ENCODE results near the gene IGF1R.
A peak's percentile ranks its signal among the peaks of the same experiment; 100 is the strongest.

IGF1R gene

GRCh38 chr15:98647774-98648653 lies at the start of gene IGF1R:
Gene IGF1R, plus strand, starts transcription at chr15:98648539. Its CDS starts 1,043 bp downstream, at chr15:98649582.
- CTCF ChIA-PET, result interaction anchor here (1.1 to 2.4 kb wide), 5 partner anchors 10 to 129 kb away, joined by 3 to 14 read pairs (median 6); no protein-coding TSS in a partner anchor
- POLR2A ChIA-PET, result no interaction called here
- DNase-seq (ENCODE audit: extremely low spot score), result peak; percentile 86
- no peak for TF ChIP-seq CTCF (IDR thresholded peaks at IDR 0.05; ENCODE audit: control extremely low read depth, extremely low read depth, low read depth, missing control alignments)

- TF ChIP-seq CTCF (IDR thresholded peaks at IDR 0.05; ENCODE audit: control extremely low read depth, extremely low read depth, low read depth, missing control alignments), result no peak
- ChIA-PET POLR2A (no interaction called here), CTCF (interaction anchor here (1.3 to 1.5 kb wide), 3 partner anchors 10 to 179 kb away, joined by 3 to 6 read pairs (median 4); no protein-coding TSS in a partner anchor)
- peak; percentile 72 for DNase-seq (ENCODE audit: extremely low spot score)
These were observed 48.2 kb upstream of the IGF1R start for GRCh38 chr15:98599909-98600691.

- TF ChIP-seq CTCF (IDR thresholded peaks at IDR 0.05; ENCODE audit: control extremely low read depth, extremely low read depth, low read depth, missing control alignments), result no peak
- CTCF ChIA-PET, result interaction anchor here (1.1 to 1.6 kb wide), 3 partner anchors 15 to 33 kb away, joined by 3 read pairs; no protein-coding TSS in a partner anchor
- POLR2A ChIA-PET, result no interaction called here
- no peak for DNase-seq (ENCODE audit: extremely low spot score)
These were observed 43.4 kb upstream of the IGF1R start for GRCh38 chr15:98604983-98605382.

- ChIA-PET POLR2A (no interaction called here), CTCF (no interaction called here)
- TF ChIP-seq CTCF (IDR thresholded peaks at IDR 0.05; ENCODE audit: control extremely low read depth, extremely low read depth, low read depth, missing control alignments), result no peak
- DNase-seq (ENCODE audit: extremely low spot score), result no peak
These were observed 39.0 kb upstream of the IGF1R start for GRCh38 chr15:98609144-98609852.

- CTCF ChIA-PET, result interaction anchor here (1.1 kb wide), 1 partner anchor 42 kb away, joined by 3 read pairs; no protein-coding TSS in a partner anchor
- TF ChIP-seq CTCF (IDR thresholded peaks at IDR 0.05; ENCODE audit: control extremely low read depth, extremely low read depth, low read depth, missing control alignments), result no peak
- DNase-seq (ENCODE audit: extremely low spot score), result no peak
- POLR2A ChIA-PET, result no interaction called here
These were observed 37.3 kb upstream of the IGF1R start for GRCh38 chr15:98610991-98611390.

- TF ChIP-seq CTCF (IDR thresholded peaks at IDR 0.05; ENCODE audit: control extremely low read depth, extremely low read depth, low read depth, missing control alignments), result no peak
- DNase-seq (ENCODE audit: extremely low spot score), result no peak
- CTCF ChIA-PET, result no interaction called here
- POLR2A ChIA-PET, result no interaction called here
These were observed 36.5 kb upstream of the IGF1R start for GRCh38 chr15:98611808-98612207.

All from GM10248 (cell line).